Psoas muscle (tissue), 8 donors: ENCODE data around the gene C11orf42. TPM values are rescaled to one million over a fixed set of nuclear protein-coding genes. Genes with fewer than 3 reads are reported as not detected.

ENCODE experiments used
- ATAC-seq, 4 donors: fragments of 200-7000 bp; cut with Tn5 transposase; one replicate each; pipeline ENCODE4 v1.9.1; 2020; ENCODE audit warnings: moderate library complexity in 3 of 4, mild to moderate bottlenecking in 2 of 4
- DNase-seq, 2 donors: peaks; one replicate each; pipeline ENCODE4 v3.0.0-alpha.2; 2020
- H3K27ac ChIP-seq: fragments of 200-600 bp; one replicate; pipeline ENCODE4 v1.8.0; 2022
- H3K27me3 ChIP-seq, 3 donors: fragments of 200-600 bp in 1 of 3; one replicate each; pipeline versions ENCODE4 v1.6.1 to v1.8.0; 2013 to 2022; ENCODE audit warnings: low read length in 2 of 3, mild to moderate bottlenecking in 2 of 3, moderate library complexity in 1 of 3; ENCODE audit not compliant: insufficient read depth in 3 of 3
- H3K36me3 ChIP-seq, 2 donors: fragments of 200-600 bp in 1 of 2; one replicate each; pipeline versions ENCODE4 v1.6.1 to v1.8.0; 2013 to 2022; ENCODE audit warnings: low read depth in 1 of 2, mild to moderate bottlenecking in 1 of 2, moderate library complexity in 1 of 2; ENCODE audit not compliant: insufficient read depth in 1 of 2
- H3K4me1 ChIP-seq: fragments of 200-600 bp; one replicate; pipeline ENCODE4 v1.8.0; 2022
- H3K4me3 ChIP-seq: fragments of 200-600 bp; one replicate; pipeline ENCODE4 v1.8.0; 2022; ENCODE audit warnings: mild to moderate bottlenecking
- H3K9me3 ChIP-seq: fragments of 200-600 bp; one replicate; pipeline ENCODE4 v1.8.0; 2022
- CTCF ChIP-seq: fragments of 200-600 bp; IDR thresholded peaks from one replicate; pipeline ENCODE4 v1.8.0; 2022; ENCODE audit warnings: antibody characterized with exemption
- WGBS, 3 donors: extraction: QIAGEN DNeasy Blood & Tissue Kit; methylation state at CpG; one replicate each; pipeline versions ENCODE4 v1.1.6 to v1.1.7; 2013; 5-methylcytosine and 5-hydroxymethylcytosine counted together
- intact Hi-C, 2 donors: fragments of 100-400 bp; cut with DNase I; formaldehyde crosslinking; loops; one replicate each; pipeline versions ENCODE4 v1.11.0 to v1.14.2; 2022
- polyA plus RNA-seq, 3 donors: library from polyadenylated mRNA; stranded (reverse); fragments of 200-250 nt; gene quantifications; one replicate each; pipeline ENCODE4 v1.2.3, GENCODE V29; 2013
- total RNA-seq, 4 donors: library from RNA; stranded (reverse); fragmentation: NEBNext Ultra II Directional in 2 of 4; extraction: Animal tissue kit (Norgen Biotek cat#: 25700) in 2 of 4; gene quantifications; one replicate each; pipeline versions ENCODE4 v1.2.1 to v1.2.4, GENCODE V29; 2021 to 2023
- donor health status: healthy with polysubstance abuse.
- donor health status: DM: no; HTN: no; CAD: no; lungs with moderate emphysema.
- donor health status: Bipolar disorder and iron deficiency.
- donor health status: healthy.
- donor health status: DM: yes; HTN: yes; CAD: no.
- donor health status: DM: no; HTN: no; CAD: no.
- donor health status: DM: no; HTN: no; CAD: no.
- donor health status: DM: yes; HTN: yes; CAD: no.

C11orf42 gene
- total and polyA plus RNA-seq, 7 donors, result not detected

GRCh38 chr11:6206456-6207180, 1.3 kb downstream of the C11orf42 start:
- H3K27me3 ChIP-seq, result no peaks in the 10 kb centered on the region
- H3K9me3 ChIP-seq, result no peaks in the 10 kb centered on the region
- H3K4me3 ChIP-seq, result no peak overlapping the region
- no peak overlapping the region for H3K27ac ChIP-seq
- DNase-seq (no peak), ATAC-seq (no peak)
- H3K4me1 ChIP-seq, result no peaks in the 10 kb centered on the region
- H3K36me3 ChIP-seq, result peaks cover 7 to 69% of the 10 kb centered on the region in 2 donors
- 57 to 63% (median 61%) methylated on average over 3 of the region's 3 CpGs for WGBS, 3 donors
- no peak for TF ChIP-seq CTCF
- intact Hi-C loops, result no loop called here

DNA sequence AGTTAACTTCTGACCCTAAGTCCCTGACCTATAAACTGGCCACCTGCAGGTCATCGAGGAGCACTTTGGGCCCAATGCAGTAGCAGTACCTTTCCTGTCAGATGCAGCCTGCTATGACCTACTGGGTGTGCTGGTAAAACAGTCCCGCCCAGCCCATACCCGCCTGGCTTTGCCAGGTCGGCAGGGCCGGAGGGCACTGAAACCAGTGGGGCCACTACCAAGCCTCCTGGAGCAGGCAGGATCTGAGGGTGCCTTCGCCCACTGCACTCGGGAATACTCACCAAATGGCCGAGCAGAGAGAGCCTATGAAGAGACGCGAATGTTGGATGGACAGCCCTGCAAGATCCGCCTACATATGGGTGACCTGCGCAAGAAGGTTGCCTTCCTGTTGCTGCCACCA, 4.4 kb downstream of the C11orf42 start:
- Histone ChIP-seq H3K27ac (no peak overlapping the region), H3K36me3 (peaks cover 4 to 95% of the 10 kb centered on the region in 2 donors), H3K4me3 (no peak overlapping the region), H3K4me1 (no peaks in the 10 kb centered on the region), H3K27me3 (no peaks in the 10 kb centered on the region), H3K9me3 (no peaks in the 10 kb centered on the region)
- ATAC-seq, result no peak
- no peak for DNase-seq
- 95 to 96% (median 95%) methylated on average over 12 of the region's 12 CpGs for WGBS, 3 donors
- TF ChIP-seq CTCF, result no peak
- intact Hi-C loops, result no loop called here

GRCh38 chr11:6210274-6210955, 5.1 kb downstream of the C11orf42 start:
- no peaks in the 10 kb centered on the region for H3K4me1 ChIP-seq
- H3K36me3 ChIP-seq, result peaks cover 2 to 96% of the 10 kb centered on the region in 2 donors
- no peak for TF ChIP-seq CTCF
- ATAC-seq (no peak), DNase-seq (no peak)
- no peaks in the 10 kb centered on the region for H3K27me3 ChIP-seq
- no peak overlapping the region for H3K4me3 ChIP-seq
- H3K9me3 ChIP-seq, result no peaks in the 10 kb centered on the region
- intact Hi-C loops, result no loop called here
- H3K27ac ChIP-seq, result no peak overlapping the region
- 96 to 97% (median 97%) methylated on average over 9 of the region's 9 CpGs for WGBS, 3 donors

GRCh38 chr11:6214530-6214929, 9.2 kb downstream of the C11orf42 start:
- intact Hi-C loops, result no loop called here
- ATAC-seq, result no peak
- Histone ChIP-seq H3K27me3 (no peaks in the 10 kb centered on the region), H3K27ac (no peak overlapping the region), H3K4me3 (no peak overlapping the region), H3K36me3 (peaks cover 12 to 100% of the 10 kb centered on the region in 2 donors), H3K9me3 (no peaks in the 10 kb centered on the region), H3K4me1 (no peaks in the 10 kb centered on the region)
- no peak for TF ChIP-seq CTCF
- DNase-seq, result no peak
- WGBS, 3 donors, result 96 to 98% (median 97%) methylated on average over 10 of the region's 10 CpGs
